ENCODE data around the gene MAML2.

MAML2 gene

GRCh38 chr11:96264364-96264763, 78.6 kb downstream of the MAML2 start:
- Histone ChIP-seq H3K79me2 (ENCODE audit: insufficient read depth, low read length) (no peaks in the 10 kb centered on the region; the same call in 1 of the 2 replicates), H3K27me3 (ENCODE audit: insufficient read depth, low read length, poor library complexity) (no peaks in the 10 kb centered on the region), H2AFZ (ENCODE audit: low read depth, low read length) (no peak overlapping the region), H3K4me3 (ENCODE audit: low read depth in 1 of 2, low read length in 2 of 2) (no peak overlapping the region), H3K36me3 (ENCODE audit: insufficient read depth, low read length) (no peaks in the 10 kb centered on the region), H3K9me3 (ENCODE audit: insufficient read depth, low read length, severe bottlenecking) (no peaks in the 10 kb centered on the region), H4K20me1 (ENCODE audit: insufficient read depth, low read length) (no peaks in the 10 kb centered on the region), H3K9ac (ENCODE audit: low read depth, low read length) (no peak overlapping the region), H3K4me1 (ENCODE audit: insufficient read depth, low read length) (peaks cover 22% of the 10 kb centered on the region), H3K4me2 (ENCODE audit: insufficient read depth, low read length) (no peak overlapping the region), H3K27ac (ENCODE audit: low read length) (no peak overlapping the region)
- DNase-seq (no peak), ATAC-seq (ENCODE audit: insufficient read depth, low read depth) (no peak)
- TF ChIP-seq CTCF (IDR thresholded peaks at IDR 0.05; ENCODE audit: borderline replicate concordance, extremely low read depth, low read length, poor library complexity, severe bottlenecking), result no peak
- no peak for TF ChIP-seq EZH2 (IDR thresholded peaks at IDR 0.05; ENCODE audit: borderline replicate concordance, low read depth, low read length, severe bottlenecking)

- Histone ChIP-seq H3K4me3 (ENCODE audit: low read depth in 1 of 2, low read length in 2 of 2) (no peak overlapping the region), H3K9me3 (ENCODE audit: insufficient read depth, low read length, severe bottlenecking) (no peaks in the 10 kb centered on the region), H2AFZ (ENCODE audit: low read depth, low read length) (no peak overlapping the region), H3K79me2 (ENCODE audit: insufficient read depth, low read length) (no peaks in the 10 kb centered on the region; the same call in 1 of the 2 replicates), H3K9ac (ENCODE audit: low read depth, low read length) (no peak overlapping the region), H3K4me1 (ENCODE audit: insufficient read depth, low read length) (peaks cover 33% of the 10 kb centered on the region), H3K4me2 (ENCODE audit: insufficient read depth, low read length) (no peak overlapping the region), H4K20me1 (ENCODE audit: insufficient read depth, low read length) (no peaks in the 10 kb centered on the region), H3K36me3 (ENCODE audit: insufficient read depth, low read length) (no peaks in the 10 kb centered on the region), H3K27me3 (ENCODE audit: insufficient read depth, low read length, poor library complexity) (no peaks in the 10 kb centered on the region), H3K27ac (ENCODE audit: low read length) (no peak overlapping the region)
- no peak for ATAC-seq (ENCODE audit: insufficient read depth, low read depth)
- no peak for TF ChIP-seq EZH2 (IDR thresholded peaks at IDR 0.05; ENCODE audit: borderline replicate concordance, low read depth, low read length, severe bottlenecking)
- no peak for TF ChIP-seq CTCF (IDR thresholded peaks at IDR 0.05; ENCODE audit: borderline replicate concordance, extremely low read depth, low read length, poor library complexity, severe bottlenecking)
- no peak for DNase-seq
Observed at GRCh38 chr11:96263238-96263763, 79.7 kb downstream of the MAML2 start.

GRCh38 chr11:96260532-96260931, 82.5 kb downstream of the MAML2 start:
- DNase-seq (no peak), ATAC-seq (ENCODE audit: insufficient read depth, low read depth) (no peak)
- Histone ChIP-seq H3K27me3 (ENCODE audit: insufficient read depth, low read length, poor library complexity) (no peaks in the 10 kb centered on the region), H2AFZ (ENCODE audit: low read depth, low read length) (no peak overlapping the region; the same call in 1 of the 2 replicates), H3K9ac (ENCODE audit: low read depth, low read length) (peak overlapping the region; percentile 8; the same call in 1 of the 2 replicates), H4K20me1 (ENCODE audit: insufficient read depth, low read length) (no peaks in the 10 kb centered on the region), H3K27ac (ENCODE audit: low read length) (peak overlapping the region; percentile 94), H3K79me2 (ENCODE audit: insufficient read depth, low read length) (peaks cover 16% of the 10 kb centered on the region), H3K36me3 (ENCODE audit: insufficient read depth, low read length) (no peaks in the 10 kb centered on the region), H3K4me3 (ENCODE audit: low read depth in 1 of 2, low read length in 2 of 2) (no peak overlapping the region), H3K4me2 (ENCODE audit: insufficient read depth, low read length) (no peak overlapping the region), H3K9me3 (ENCODE audit: insufficient read depth, low read length, severe bottlenecking) (no peaks in the 10 kb centered on the region), H3K4me1 (ENCODE audit: insufficient read depth, low read length) (peaks cover 60% of the 10 kb centered on the region)
- TF ChIP-seq CTCF (IDR thresholded peaks at IDR 0.05; ENCODE audit: borderline replicate concordance, extremely low read depth, low read length, poor library complexity, severe bottlenecking) (no peak), EZH2 (IDR thresholded peaks at IDR 0.05; ENCODE audit: borderline replicate concordance, low read depth, low read length, severe bottlenecking) (no peak)

All from DND-41 (cell line).